HFFc6 (cell line): Measurements from ENCODE around the gene LRRC3. TPM values are rescaled to one million over a fixed set of nuclear protein-coding genes. Genes with fewer than 3 reads are reported as not detected.

ENCODE experiments used
- DNase-seq: peaks from one replicate; pipeline ENCODE4 v3.0.0-alpha.2; 2018
- H3K27ac Mint-ChIP-seq: 2 replicates; pipeline ENCODE4 v1.8.0; 2020; ENCODE audit warnings: mild to moderate bottlenecking, mixed read lengths
- H3K27me3 Mint-ChIP-seq: 2 replicates; pipeline ENCODE4 v1.8.0; 2021; ENCODE audit warnings: mild to moderate bottlenecking, moderate library complexity, mixed read lengths; ENCODE audit not compliant: insufficient read depth
- H3K36me3 Mint-ChIP-seq: 2 replicates; pipeline ENCODE4 v1.8.0; 2021; ENCODE audit warnings: low read depth, mixed read lengths
- H3K4me1 Mint-ChIP-seq: 2 replicates; pipeline ENCODE4 v1.8.0; 2020; ENCODE audit warnings: low read depth, mixed read lengths
- H3K4me3 Mint-ChIP-seq: 2 replicates; pipeline ENCODE4 v1.8.0; 2020; ENCODE audit warnings: mild to moderate bottlenecking, moderate library complexity, mixed read lengths
- H3K9me3 Mint-ChIP-seq: 2 replicates; pipeline ENCODE4 v1.8.0; 2020; ENCODE audit warnings: mild to moderate bottlenecking, mixed read lengths
- CTCF ChIP-seq: fragments of 200-600 bp; sonication (generic); IDR thresholded peaks from 2 replicates; pipeline ENCODE4 v1.5.0; 2021; ENCODE audit warnings: antibody characterized with exemption, mild to moderate bottlenecking
- total RNA-seq, 6 experiments: library from RNA; stranded (reverse); fragmentation: NEBNext Ultra II Directional; extraction: Animal tissue kit (Norgen Biotek cat#: 25700); gene quantifications; 2 replicates in 1 of 6; 3 replicates in 5 of 6; pipeline ENCODE4 v1.2.3, GENCODE V29; 2021

Gene LRRC3
- total RNA-seq, 6 experiments from 2014 or later, result not detected

- DNase-seq, result no peak
- TF ChIP-seq CTCF, result no peak
- H3K9me3 Mint-ChIP-seq, result peaks cover 48% of the 10 kb centered on the region
- no peak overlapping the region for H3K4me3 Mint-ChIP-seq
- peaks cover 6% of the 10 kb centered on the region; the same call in 1 of the 2 replicates for H3K36me3 Mint-ChIP-seq
- no peak overlapping the region for H3K27ac Mint-ChIP-seq
- peaks cover 5% of the 10 kb centered on the region for H3K27me3 Mint-ChIP-seq
- no peaks in the 10 kb centered on the region for H3K4me1 Mint-ChIP-seq
Observed at GRCh38 chr21:44418108-44418875, 37.0 kb upstream of the LRRC3 start.

DNA sequence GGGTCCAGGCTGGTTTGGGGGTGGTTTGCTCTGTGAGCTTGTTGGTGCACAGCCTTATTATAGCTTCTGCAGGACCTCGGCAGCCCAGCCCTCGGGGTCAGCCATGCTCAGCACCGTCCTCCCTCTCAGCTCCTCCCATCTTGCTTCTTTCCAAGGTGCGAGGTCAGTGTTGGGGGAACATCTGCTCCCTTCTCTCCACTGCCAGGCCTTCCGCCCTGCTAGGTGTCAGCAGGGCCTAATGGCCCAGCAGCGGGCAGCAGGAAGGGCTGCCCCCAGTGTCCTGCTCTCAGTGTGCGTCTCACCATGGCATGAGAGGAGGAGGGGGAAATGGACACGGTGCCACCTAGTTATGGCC lies 36.5 kb upstream of the LRRC3 start:
- Mint-ChIP-seq H3K36me3 (peaks cover 6% of the 10 kb centered on the region; the same call in 1 of the 2 replicates), H3K4me3 (no peak overlapping the region), H3K27me3 (peaks cover 5% of the 10 kb centered on the region), H3K27ac (no peak overlapping the region), H3K4me1 (no peaks in the 10 kb centered on the region), H3K9me3 (peaks cover 48% of the 10 kb centered on the region)
- DNase-seq, result no peak
- TF ChIP-seq CTCF, result no peak

DNA sequence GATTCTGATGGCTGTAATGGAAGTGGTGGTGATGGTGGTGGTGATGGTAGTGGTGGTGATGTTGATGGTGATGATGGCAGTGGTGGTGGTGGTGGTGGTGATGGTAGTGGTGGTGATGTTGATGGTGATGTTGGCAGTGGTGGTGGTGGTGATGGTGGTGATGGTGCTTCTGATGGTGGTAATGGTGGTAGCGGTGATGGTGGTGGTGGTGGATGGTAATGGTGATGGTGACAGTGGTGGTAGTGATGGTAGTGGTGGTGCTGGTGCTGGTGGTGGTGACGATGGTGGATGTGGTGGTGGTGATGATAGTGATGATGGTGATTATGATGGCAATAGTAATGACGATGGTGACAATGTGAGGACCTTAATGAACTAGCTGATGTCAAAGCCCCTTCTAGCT lies 35.6 kb upstream of the LRRC3 start:
- Mint-ChIP-seq H3K27me3 (peaks cover 5% of the 10 kb centered on the region), H3K4me1 (no peaks in the 10 kb centered on the region), H3K4me3 (no peak overlapping the region; the same call in 1 of the 2 replicates), H3K36me3 (peaks cover 6% of the 10 kb centered on the region; the same call in 1 of the 2 replicates), H3K27ac (no peak overlapping the region), H3K9me3 (peaks cover 42% of the 10 kb centered on the region)
- TF ChIP-seq CTCF, result no peak
- DNase-seq, result no peak

GRCh38 chr21:44420416-44421205 lies 34.7 kb upstream of the LRRC3 start:
- DNase-seq, result no peak
- no peak overlapping the region for H3K27ac Mint-ChIP-seq
- peaks cover 6% of the 10 kb centered on the region; the same call in 1 of the 2 replicates for H3K36me3 Mint-ChIP-seq
- no peak for TF ChIP-seq CTCF
- H3K4me3 Mint-ChIP-seq, result no peak overlapping the region
- H3K4me1 Mint-ChIP-seq, result no peaks in the 10 kb centered on the region
- peaks cover 5% of the 10 kb centered on the region for H3K27me3 Mint-ChIP-seq
- H3K9me3 Mint-ChIP-seq, result peaks cover 34% of the 10 kb centered on the region

DNA sequence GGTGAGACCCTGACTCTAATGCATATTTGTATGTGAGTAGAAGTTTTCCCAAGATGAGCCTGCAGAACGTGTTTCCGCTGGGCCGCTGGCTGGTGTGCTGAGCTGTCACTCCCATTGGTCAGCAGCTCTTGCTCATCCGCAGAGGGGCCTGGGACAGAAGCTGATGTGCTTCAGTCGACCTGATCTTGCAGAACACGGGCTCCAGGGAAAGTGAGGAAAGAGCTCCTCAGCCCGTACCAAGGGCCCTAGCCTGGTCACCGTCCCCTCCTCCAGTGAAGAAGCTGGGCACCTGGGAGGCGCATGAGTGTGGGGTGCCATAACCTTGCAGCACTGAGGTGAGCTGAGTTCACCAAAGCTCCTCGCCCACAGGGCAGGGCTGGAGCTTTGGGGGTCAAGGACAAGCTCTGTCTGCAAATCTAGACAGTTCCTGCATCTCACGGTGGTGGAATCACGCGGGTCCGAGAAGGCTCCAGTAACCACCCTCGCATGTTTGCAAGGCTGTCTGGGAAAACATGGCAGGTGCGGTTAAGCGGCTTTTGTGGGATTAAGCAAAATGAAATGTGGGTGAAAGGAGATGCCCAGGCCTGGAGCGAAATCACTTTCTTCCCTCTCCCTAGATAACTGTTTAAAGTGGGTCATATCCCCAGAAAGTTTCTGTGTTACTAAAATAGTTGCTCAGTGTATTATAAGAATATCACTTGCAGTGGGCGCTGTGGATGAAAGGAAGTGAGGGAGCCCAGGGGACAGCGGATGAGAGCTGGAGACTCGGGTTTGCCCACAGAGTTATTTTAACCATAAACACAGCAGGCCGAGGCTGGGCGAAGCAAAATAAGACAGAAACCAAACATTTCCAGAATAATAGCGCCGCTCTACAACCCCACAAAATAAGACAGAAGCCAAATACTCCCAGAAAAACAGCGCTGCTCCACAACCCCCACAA lies 33.1 kb upstream of the LRRC3 start:
- Mint-ChIP-seq H3K4me1 (no peaks in the 10 kb centered on the region), H3K36me3 (peaks cover 6% of the 10 kb centered on the region; the same call in 1 of the 2 replicates), H3K27ac (no peak overlapping the region), H3K27me3 (peaks cover 5% of the 10 kb centered on the region), H3K4me3 (no peak overlapping the region), H3K9me3 (peaks cover 31% of the 10 kb centered on the region)
- TF ChIP-seq CTCF, result no peak
- DNase-seq, result no peak
